SK-N-MC (cell line): Measurements from ENCODE around the gene TLX2.
"Not testable (repeated sequence)": the region's sequence is repeated elsewhere in the genome, so short reads cannot be mapped to it uniquely, and the experiment has no call there.

Experiments
- DNase-seq: peaks from one replicate; pipeline ENCODE4 v3.0.0-alpha.2; 2011; ENCODE audit warnings: low read depth, low spot score
- H3K27ac ChIP-seq: fragments of 200-600 bp; sonication (generic); 2 replicates; pipeline ENCODE4 v1.5.1; 2016; ENCODE audit warnings: mixed run types
- H3K36me3 ChIP-seq: fragments of 200-600 bp; sonication (generic); 2 replicates; pipeline ENCODE4 v1.6.1; 2017; ENCODE audit warnings: antibody characterized with exemption, low read length, mixed read lengths; ENCODE audit not compliant: insufficient read depth
- H3K4me3 ChIP-seq: fragments of 200-600 bp; sonication (generic); 2 replicates; pipeline ENCODE4 v1.5.1; 2016
- H3K9ac ChIP-seq: fragments of 200-600 bp; sonication (generic); 2 replicates; pipeline ENCODE4 v1.8.0; 2017; ENCODE audit warnings: mixed run types, mixed read lengths; ENCODE audit not compliant: insufficient read length
- H3K9me3 ChIP-seq: fragments of 200-600 bp; sonication (generic); 2 replicates; pipeline ENCODE4 v1.6.1; 2017; ENCODE audit warnings: low read depth, mild to moderate bottlenecking, antibody characterized with exemption, low read length, moderate library complexity, mixed read lengths
- EZH2 ChIP-seq: fragments of 200-600 bp; sonication (generic); IDR thresholded peaks from one replicate; pipeline ENCODE4 v1.6.1; 2017; ENCODE audit warnings: antibody characterized with exemption
- FOXP2 ChIP-seq: optimal IDR thresholded peaks from 2 replicates; pipeline ENCODE3; 2011; ENCODE audit warnings: mild to moderate bottlenecking, moderate library complexity; ENCODE audit not compliant: insufficient read depth; ENCODE audit errors: extremely low read length, control extremely low read depth
- POLR2AphosphoS5 ChIP-seq: IDR thresholded peaks from 2 replicates; pipeline ENCODE4 v1.6.1; 2012; ENCODE audit warnings: mild to moderate bottlenecking, low read depth, low read length, borderline replicate concordance

Gene TLX2

GRCh38 chr2:74514368-74515270 lies at the start of gene TLX2:
TSS of gene TLX2 (plus strand) at chr2:74514450. CDS start at chr2:74514807, 357 bp downstream.
- Histone ChIP-seq H3K27ac (no peak within 1 kb of the TSS), H3K36me3 (no peaks in the 10 kb centered on the region), H3K9me3 (no peaks in the 10 kb centered on the region), H3K4me3 (peak within 1 kb of the TSS; percentile 55), H3K9ac (no peak within 1 kb of the TSS)
- no peak for DNase-seq
- TF ChIP-seq FOXP2 (no peak), EZH2 (no peak), POLR2AphosphoS5 (no peak)

DNA sequence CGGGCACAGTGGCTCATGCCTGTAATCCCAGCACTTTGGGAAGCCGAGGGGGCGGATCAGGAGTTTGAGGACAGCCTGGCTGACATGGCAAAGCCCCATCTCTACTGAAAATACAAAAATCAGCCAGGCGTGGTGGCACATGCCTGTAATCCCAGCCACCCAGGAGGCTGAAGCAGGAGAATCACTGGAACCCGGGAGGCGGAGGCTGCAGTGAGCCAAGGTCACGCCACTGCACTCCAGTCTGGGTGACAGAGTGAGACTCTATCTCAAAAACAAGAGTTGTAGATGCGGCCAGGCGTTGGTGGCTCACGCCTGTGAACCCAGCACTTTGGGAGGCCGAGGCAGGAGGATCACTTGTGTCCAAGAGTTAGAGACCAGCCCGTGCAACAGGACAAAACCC lies 43.5 kb upstream of the TLX2 start:
- DNase-seq, H3K9ac ChIP-seq, H3K4me3 ChIP-seq, H3K27ac ChIP-seq, H3K9me3 ChIP-seq: not testable (repeated sequence)
- H3K36me3 ChIP-seq, result peaks cover 15% of the 10 kb centered on the region; the same call in 1 of the 2 replicates

DNA sequence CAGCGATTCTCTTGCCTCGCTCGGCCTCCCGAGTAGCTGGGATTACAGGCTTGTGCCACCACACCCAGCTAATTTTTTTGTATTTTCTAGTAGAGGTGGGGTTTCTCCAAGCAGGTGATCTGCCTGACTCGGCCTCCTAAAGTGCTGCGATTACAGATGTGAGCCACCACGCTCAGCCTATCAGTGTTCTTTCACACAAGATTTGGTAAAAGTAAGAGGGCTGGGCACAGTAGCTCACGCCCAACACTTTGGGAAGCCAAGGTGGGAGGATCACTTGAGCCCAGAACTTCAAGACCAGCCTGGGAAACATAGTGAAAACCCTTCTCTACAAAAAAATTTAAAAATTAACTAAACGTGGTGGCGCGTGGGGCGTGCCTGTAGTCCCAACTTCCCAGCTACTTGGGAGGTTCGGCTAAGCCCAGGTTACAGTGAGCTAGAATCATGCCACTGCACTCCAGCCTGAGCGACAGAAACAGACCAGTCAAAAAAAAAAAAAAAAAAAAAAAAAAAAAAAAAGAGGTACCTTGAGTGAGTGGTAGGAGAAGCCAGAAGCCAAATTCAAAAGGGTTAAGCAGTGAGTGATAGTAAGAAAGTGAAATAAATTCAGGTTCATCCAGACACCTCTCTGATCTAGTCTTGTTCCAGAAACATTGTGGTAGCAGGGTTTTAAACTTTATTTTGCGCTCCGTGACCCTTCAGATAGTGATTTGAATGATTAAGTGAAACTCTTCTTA lies 42.8 kb upstream of the TLX2 start:
- TF ChIP-seq FOXP2 (no peak), POLR2AphosphoS5 (no peak), EZH2 (no peak)
- peak overlapping the region; percentile 98 for H3K4me3 ChIP-seq
- peak overlapping the region; percentile 95 for H3K9ac ChIP-seq
- DNase-seq, result no peak
- no peaks in the 10 kb centered on the region for H3K9me3 ChIP-seq
- peaks cover 15% of the 10 kb centered on the region; the same call in 1 of the 2 replicates for H3K36me3 ChIP-seq
- peak overlapping the region; percentile 92 for H3K27ac ChIP-seq

DNA sequence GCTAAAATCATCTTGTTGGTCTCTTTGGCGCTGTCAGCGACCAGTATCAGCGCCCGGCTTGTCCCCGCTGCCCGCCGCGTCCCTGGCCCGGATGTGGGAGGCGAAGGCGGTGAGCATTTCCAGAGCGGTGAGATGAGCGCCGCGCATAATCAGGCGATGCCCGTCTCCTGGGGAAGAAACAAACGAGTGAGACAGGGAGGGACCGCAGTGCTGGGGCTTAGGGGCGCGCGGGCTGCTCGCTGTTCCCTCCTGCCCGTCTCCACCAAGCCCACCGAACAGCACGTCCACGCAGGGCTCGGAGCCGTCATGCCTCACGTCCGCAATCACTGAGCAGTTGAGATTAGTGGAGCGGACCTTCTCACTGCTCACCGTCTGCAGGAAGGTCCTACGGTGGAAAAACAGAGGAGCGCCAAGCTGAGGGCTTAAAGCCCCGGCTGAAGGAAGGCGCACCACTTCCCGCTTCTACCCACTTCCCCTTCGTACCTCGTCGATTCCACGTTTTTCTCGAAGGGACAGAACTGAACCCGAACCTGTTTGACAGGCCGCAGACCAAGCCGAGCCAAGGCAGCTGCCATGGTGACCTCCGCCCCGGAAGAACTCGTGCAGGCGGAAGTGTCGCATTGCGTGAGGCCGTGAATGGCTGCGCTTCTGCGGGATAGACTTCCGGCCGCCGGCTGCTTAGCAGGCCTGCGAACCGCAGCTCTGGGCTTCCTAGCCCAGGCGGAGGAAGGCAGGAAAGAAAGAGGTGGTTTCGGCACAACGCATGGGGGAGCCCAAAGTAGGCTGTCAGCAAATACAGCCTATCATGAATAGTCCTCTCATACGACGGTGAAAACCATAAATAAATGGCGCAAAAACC lies 41.9 kb upstream of the TLX2 start, which contains the start of gene MRPL53:
MRPL53 (minus strand) TSS at position 595 of the 859 bp plus-strand sequence; CDS start at position 575, 20 bp downstream.
- TF ChIP-seq EZH2 (no peak), POLR2AphosphoS5 (peak; percentile 99), FOXP2 (peak; percentile 75)
- Histone ChIP-seq H3K9me3 (no peaks in the 10 kb centered on the region), H3K4me3 (peak within 1 kb of the TSS; percentile 98), H3K36me3 (peaks cover 15% of the 10 kb centered on the region; the same call in 1 of the 2 replicates), H3K27ac (peak within 1 kb of the TSS; percentile 92), H3K9ac (peak within 1 kb of the TSS; percentile 95)
- DNase-seq, result peak; percentile 74

DNA sequence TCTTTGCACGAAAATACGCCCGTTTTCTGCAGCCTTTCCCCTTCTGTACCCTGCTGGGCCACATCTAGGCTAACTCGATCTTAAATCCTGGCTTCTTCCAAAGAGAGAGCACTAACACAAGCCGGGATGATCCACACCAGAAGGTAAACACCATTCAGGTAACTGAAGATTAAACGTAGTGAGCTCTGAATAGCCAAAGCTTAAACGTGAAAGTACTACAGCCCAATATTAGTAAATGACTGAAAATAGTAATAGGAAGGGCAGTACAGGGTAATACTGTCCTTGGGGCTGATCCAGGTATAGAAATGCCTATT lies 41.3 kb upstream of the TLX2 start:
- Histone ChIP-seq H3K9me3 (no peaks in the 10 kb centered on the region), H3K36me3 (peaks cover 18% of the 10 kb centered on the region; the same call in 1 of the 2 replicates), H3K9ac (peak overlapping the region; percentile 95), H3K27ac (peak overlapping the region; percentile 92), H3K4me3 (peak overlapping the region; percentile 98)
- TF ChIP-seq POLR2AphosphoS5 (no peak), FOXP2 (no peak), EZH2 (no peak)
- peak; percentile 18 for DNase-seq

GRCh38 chr2:74474481-74474880 lies 39.8 kb upstream of the TLX2 start:
- H3K9me3 ChIP-seq, result no peaks in the 10 kb centered on the region
- TF ChIP-seq EZH2, result no peak
- no peak for TF ChIP-seq FOXP2
- no peak for TF ChIP-seq POLR2AphosphoS5

GRCh38 chr2:74474899-74475298 lies 39.4 kb upstream of the TLX2 start:
- TF ChIP-seq POLR2AphosphoS5, result no peak
- no peak for TF ChIP-seq FOXP2
- TF ChIP-seq EZH2, result no peak
- no peak overlapping the region for H3K9ac ChIP-seq
- H3K36me3 ChIP-seq, result peaks cover 18% of the 10 kb centered on the region; the same call in 1 of the 2 replicates
- no peak overlapping the region for H3K4me3 ChIP-seq
- no peak overlapping the region for H3K27ac ChIP-seq
- H3K9me3 ChIP-seq, result no peaks in the 10 kb centered on the region
- no peak for DNase-seq

More at GRCh38 chr2:74474481-74474880, 39.8 kb upstream of the TLX2 start:
- no peak for DNase-seq
- Histone ChIP-seq H3K36me3 (peaks cover 18% of the 10 kb centered on the region; the same call in 1 of the 2 replicates), H3K4me3 (no peak overlapping the region), H3K27ac (no peak overlapping the region), H3K9ac (no peak overlapping the region)
